Activated CD8-positive, alpha-beta memory T cell treated with anti-CD3 and anti-CD28 coated beads, Interleukin-2, amount 50 U/mL, for 24 hours (primary cell): ENCODE data around the gene LGR5.
"Not testable (repeated sequence)": the region's sequence is repeated elsewhere in the genome, so short reads cannot be mapped to it uniquely, and the experiment has no call there.

Experiments
- DNase-seq: peaks from one replicate; pipeline ENCODE4 v3.0.0-alpha.2; 2020; ENCODE audit errors: extremely low read depth

Gene LGR5

GRCh38 chr12:71548893-71549292 is 109.3 kb downstream of the LGR5 start:
- no peak for DNase-seq

DNA sequence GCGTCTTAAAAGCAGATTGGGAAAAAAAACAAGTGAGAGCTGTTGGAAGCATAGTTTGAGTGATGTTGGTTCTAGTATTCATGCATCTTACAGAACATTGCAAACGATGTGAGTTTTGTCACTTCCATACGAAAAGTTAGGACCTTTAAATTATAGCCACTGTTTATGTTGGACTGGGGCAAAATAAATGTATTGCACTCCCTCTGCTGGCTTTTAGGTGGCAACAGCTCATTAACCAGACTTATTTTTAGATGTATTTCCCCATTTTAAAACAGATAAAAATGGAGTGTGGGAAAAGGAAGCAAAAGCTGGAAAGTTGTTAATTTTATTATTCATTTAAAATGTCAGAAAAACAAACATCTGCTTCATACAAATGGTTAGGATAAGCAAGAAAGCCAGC is 111.9 kb downstream of the LGR5 start:
- no peak for DNase-seq

DNA sequence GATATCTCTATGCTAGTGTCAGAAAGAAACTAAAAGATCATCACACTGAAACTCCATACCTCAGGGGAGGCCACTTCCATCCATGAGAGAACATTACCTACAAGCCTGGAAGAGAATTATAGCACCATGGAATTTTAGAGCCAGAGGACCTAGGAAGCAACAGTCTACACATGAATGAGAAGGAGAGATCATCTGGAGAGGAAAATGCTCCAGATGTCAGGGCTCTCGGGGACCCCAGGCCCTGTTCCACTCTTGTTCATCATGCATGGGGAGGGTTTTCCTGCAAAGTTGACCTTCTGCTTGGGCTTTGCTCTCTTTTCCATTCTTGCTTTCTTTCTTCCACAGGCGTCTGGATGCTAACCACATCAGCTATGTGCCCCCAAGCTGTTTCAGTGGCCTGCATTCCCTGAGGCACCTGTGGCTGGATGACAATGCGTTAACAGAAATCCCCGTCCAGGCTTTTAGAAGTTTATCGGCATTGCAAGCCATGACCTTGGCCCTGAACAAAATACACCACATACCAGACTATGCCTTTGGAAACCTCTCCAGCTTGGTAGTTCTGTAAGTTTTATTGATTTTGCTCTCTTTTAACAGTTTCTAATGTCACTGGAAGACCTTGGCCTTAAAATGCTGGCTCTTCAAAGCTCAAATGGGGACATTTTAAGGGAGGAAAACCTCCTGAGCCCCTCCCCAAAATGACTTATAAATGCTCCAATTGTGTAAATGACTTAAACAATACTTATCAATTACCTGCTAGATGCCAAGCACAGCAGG is 113.3 kb downstream of the LGR5 start:
- no peak for DNase-seq

- no peak for DNase-seq
Observed at GRCh38 chr12:71555191-71555590, 115.6 kb downstream of the LGR5 start.

DNA sequence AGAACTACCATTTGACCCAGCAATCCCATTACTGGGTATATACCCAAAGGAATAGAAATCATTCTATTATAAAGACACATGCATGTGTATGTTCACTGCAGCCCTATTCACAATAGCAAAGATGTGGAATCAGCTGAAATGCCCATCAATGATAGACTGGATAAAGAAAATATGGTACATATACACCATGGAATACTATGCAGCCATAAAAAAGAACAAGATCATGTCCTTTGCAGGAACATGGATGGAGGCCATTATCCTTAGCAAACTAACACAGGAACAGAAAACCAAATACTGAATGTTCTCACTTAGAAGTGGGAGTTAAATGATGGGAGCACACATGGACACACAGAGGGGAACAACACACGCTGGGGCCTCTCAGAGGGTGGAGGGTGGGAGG is 116.2 kb downstream of the LGR5 start:
- DNase-seq = not testable (repeated sequence)

DNA sequence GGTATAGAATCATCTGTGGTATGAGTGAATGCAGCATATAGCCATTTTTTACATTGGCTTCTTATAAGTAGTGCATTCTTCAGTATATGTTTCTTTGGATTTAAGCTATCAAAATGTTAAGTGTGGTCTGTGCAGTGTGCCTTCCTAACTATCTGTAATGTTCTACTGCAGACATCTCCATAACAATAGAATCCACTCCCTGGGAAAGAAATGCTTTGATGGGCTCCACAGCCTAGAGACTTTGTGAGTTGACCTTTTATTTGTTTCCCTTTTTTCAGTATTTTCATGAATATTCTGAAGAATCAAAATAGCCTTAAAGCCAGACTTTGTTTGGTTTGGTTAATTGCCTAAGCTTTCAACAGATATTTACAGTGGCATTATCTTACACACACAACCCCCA is 116.8 kb downstream of the LGR5 start:
- no peak for DNase-seq

GRCh38 chr12:71556875-71557274 is 117.3 kb downstream of the LGR5 start:
- no peak for DNase-seq

DNA sequence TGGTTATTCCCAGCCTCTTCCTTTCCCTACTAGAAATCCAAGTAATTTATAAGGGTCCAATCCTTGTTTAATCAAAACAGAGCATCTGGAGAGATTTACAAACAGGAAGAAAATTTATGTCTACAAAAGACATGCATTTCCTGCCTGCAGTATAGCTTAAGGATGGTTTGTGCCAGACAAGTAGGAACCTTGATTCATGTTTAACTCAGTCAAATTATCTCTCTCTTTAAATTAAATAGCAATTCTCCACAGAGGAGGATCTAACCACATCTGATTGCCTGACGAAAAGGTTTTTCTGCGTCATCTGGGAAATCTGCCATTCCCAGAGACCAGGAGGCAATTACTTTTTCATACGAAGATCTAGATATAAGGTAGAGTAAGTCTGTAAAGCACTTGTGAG is 118.8 kb downstream of the LGR5 start:
- no peak for DNase-seq

DNA sequence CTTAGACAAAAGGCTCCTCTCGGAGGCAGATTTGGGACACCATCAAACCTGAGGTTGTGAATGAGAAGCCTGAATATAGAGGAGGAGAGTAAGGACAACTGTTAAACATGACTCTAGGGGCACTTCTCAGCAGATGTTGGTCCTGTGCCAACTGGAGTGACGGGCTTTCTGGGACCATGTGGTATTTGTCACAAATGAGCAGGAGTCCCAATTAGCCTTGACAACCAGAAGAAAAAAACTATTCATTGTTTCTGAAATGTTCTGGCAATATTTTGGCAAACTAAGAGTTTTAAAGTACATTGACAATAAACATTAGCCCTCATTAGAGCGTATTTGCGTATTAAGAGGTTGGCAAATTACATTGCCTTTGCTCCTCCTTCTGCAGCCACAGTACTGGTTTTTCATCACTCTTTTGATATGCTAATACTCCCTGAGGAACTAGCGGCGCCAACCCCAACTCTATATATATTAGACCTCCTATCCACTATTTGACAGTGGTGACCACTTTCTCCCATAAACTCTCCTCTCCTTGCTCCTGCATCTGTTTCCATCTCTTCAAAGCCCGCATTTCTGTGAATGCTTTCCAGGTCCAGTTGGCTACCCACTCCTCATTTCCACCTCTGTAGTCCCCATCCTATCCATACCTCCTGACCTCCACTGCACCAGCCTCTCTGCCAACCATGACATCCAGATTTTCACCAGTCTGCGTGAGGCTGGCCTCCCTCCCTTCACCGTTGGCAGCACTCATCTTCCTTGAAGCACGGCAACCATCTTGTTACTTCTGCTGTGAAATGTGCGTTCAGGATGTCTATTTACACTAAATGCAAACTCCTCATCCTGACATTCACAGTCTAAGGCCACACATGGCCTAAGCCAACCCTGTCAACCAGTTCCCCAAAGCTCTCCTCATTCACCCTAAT is 123.3 kb downstream of the LGR5 start:
- DNase-seq = no peak

DNA sequence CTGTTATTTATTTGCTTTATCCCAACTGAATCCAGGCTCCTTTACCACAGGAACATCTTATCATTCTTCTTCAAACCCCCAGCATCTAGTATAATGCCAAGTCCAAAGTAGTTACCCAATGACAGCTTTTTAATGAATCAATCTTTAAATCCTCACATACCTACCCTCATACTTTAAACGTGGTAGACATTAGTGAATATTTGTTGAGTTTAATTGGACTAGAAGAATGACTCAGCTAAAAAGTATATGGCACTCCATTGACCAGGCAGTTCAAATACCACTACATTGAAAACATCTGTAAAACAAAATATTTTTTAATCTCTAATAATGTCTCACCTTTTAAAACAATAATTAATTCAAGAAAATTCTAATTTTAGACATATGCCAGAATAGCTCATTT is 125.9 kb downstream of the LGR5 start:
- no peak for DNase-seq

GRCh38 chr12:71566655-71567054 is 127.1 kb downstream of the LGR5 start:
- DNase-seq = no peak

GRCh38 chr12:71567537-71567936 is 127.9 kb downstream of the LGR5 start:
- no peak for DNase-seq

DNA sequence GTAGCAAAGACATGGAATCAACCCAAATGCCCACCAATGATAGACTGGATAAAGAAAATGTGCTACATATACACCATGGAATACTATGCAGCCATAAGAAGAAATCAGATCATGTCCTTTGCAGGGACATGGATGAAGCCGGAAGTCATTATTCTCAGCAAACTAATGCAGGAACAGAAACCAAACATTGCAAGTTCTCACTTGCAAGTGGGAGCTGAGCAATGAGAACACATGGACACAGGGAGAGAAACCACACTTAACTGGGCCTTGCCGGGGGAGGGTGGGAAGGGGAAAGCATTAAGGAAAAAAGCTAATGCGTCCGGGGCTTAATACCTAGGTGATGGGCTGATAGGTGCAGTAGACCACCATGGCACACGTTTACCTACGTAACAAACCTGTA is 130.3 kb downstream of the LGR5 start:
- DNase-seq = not testable (repeated sequence)

DNA sequence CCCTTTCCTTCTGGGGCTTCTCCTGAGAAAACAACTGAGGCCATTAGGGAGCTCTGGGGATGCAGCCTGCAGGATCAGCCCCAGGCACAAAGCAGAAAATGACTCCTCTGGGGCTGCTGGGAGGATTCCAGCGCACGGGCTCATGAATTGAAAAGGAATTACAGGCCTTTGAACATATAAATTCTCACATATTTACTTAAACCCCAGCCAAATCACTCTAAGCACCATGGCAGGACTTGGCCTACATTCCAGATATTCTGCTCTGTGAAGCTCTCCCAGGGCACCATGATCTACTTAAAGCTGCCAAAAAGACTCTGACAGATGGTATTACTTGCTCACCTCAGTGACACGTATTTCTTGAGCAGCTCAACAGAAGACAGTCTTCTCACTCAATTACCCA is 136.9 kb downstream of the LGR5 start:
- no peak for DNase-seq

- DNase-seq = no peak
Observed at GRCh38 chr12:71578694-71579258, 139.2 kb downstream of the LGR5 start.

GRCh38 chr12:71581206-71581605 is 141.6 kb downstream of the LGR5 start:
- no peak for DNase-seq

GRCh38 chr12:71582925-71583324 is 143.3 kb downstream of the LGR5 start:
- DNase-seq = no peak

DNA sequence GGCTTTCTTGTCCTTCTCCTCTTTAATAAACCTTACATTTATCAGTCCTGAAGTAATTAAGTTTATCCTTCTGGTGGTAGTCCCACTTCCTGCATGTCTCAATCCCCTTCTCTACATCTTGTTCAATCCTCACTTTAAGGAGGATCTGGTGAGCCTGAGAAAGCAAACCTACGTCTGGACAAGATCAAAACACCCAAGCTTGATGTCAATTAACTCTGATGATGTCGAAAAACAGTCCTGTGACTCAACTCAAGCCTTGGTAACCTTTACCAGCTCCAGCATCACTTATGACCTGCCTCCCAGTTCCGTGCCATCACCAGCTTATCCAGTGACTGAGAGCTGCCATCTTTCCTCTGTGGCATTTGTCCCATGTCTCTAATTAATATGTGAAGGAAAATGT is 144.8 kb downstream of the LGR5 start:
- no peak for DNase-seq

GRCh38 chr12:71585218-71585617 is 145.6 kb downstream of the LGR5 start:
- no peak for DNase-seq

DNA sequence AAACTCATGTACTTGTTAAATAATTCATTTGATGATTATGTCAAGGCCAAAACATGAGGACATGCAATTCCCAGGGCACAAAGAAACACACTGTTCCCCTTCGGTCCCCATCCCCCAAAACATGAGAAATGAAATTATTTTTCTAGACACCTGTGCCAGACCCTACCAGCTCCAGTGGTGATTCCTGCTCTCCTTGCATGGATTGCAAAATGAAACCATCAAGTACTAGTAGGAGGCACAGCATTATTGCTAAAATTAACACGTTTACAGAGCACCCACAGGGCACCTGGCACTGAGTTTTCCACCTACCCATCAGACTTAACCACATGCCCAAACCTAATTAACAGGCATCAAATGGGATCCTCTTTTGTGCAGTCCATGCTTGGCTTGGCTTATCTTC is 147.4 kb downstream of the LGR5 start:
- no peak for DNase-seq

DNA sequence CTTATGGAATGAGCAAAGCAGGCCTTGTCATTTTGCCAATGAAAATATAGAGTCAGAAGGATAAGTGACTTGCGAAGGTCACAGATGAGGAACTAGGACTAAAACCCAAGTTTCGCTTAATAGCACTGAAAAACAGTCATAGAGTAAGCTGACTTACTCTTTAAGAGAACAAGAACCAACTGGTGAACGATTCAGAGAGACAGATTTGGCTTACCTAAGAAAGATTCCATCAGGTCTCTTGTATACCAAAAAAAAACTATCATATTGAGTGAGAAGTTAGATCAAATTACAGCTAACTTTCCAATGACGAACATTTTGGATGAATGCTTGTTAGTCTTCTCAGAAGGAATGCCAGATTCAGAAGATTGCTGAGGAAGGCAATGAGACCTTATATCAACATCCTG is 149.9 kb downstream of the LGR5 start:
- DNase-seq = no peak

- DNase-seq = no peak
Observed at GRCh38 chr12:71591601-71592000, 152.0 kb downstream of the LGR5 start.

GRCh38 chr12:71592841-71593240 is 153.2 kb downstream of the LGR5 start:
- DNase-seq = no peak
